Sigmoid colon (tissue), 4 donors: ENCODE measurements around the gene TMED3.

Source experiments
- POLR2A ChIP-seq, 2 donors: fragments of 450-650 bp; IDR thresholded peaks; one replicate each; pipeline ENCODE4 v1.6.1; 2016; ENCODE audit warnings: antibody characterized with exemption in 2 of 2, mild to moderate bottlenecking in 2 of 2, moderate library complexity in 2 of 2
- POLR2AphosphoS5 ChIP-seq, 4 donors: sonication (generic); formaldehyde crosslinking; IDR thresholded peaks; one replicate each; pipeline ENCODE4 v1.6.1; 2017; ENCODE audit warnings: antibody characterized with exemption in 4 of 4
- TF ChIP-seq, protein P1 (sequence below), 4 experiments: fragments of 450-650 bp in 3 of 4; fragments of 200-600 bp in 1 of 4; IDR thresholded peaks; one replicate each; pipeline ENCODE4 v1.5.1; 2016 to 2019; ENCODE audit warnings: antibody characterized with exemption in 4 of 4, mild to moderate bottlenecking in 3 of 4, moderate library complexity in 2 of 4

DNA sequence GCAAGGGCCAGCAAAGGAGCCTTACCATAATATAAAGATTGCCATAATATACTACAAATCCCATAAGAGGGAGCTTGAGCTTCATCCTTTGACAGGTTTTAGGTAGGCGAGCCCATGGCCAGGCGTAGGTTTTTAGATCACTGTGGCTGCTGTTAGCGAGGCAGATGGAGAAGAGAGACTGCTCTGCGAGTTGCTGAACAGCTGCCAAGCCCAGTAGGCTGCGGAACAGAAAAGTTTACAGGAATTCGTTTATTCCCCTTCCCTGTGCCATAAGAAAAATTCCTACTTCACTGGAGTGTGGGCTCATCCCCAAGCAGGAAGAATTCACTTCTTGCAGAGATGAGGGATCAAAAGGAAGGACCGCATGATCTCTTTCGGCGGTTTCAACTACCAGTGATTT, 30.5 kb downstream of the TMED3 start:
- TF ChIP-seq, protein P1, sequence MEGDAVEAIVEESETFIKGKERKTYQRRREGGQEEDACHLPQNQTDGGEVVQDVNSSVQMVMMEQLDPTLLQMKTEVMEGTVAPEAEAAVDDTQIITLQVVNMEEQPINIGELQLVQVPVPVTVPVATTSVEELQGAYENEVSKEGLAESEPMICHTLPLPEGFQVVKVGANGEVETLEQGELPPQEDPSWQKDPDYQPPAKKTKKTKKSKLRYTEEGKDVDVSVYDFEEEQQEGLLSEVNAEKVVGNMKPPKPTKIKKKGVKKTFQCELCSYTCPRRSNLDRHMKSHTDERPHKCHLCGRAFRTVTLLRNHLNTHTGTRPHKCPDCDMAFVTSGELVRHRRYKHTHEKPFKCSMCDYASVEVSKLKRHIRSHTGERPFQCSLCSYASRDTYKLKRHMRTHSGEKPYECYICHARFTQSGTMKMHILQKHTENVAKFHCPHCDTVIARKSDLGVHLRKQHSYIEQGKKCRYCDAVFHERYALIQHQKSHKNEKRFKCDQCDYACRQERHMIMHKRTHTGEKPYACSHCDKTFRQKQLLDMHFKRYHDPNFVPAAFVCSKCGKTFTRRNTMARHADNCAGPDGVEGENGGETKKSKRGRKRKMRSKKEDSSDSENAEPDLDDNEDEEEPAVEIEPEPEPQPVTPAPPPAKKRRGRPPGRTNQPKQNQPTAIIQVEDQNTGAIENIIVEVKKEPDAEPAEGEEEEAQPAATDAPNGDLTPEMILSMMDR (IDR thresholded peaks at IDR 0.05) = no peak
- TF ChIP-seq POLR2AphosphoS5 (IDR thresholded peaks at IDR 0.05) (no peak), POLR2A (IDR thresholded peaks at IDR 0.05) (no peak)
